Stimulated activated naive CD8-positive, alpha-beta T cell treated with anti-CD3 and anti-CD28 coated beads, Interleukin-15, Interleukin-2, amounts not matched to agents 100 U/mL and 50 U/mL, for 24 hours (primary cell): ENCODE data around the gene LILRB3.
"Not testable (repeated sequence)": the region's sequence is repeated elsewhere in the genome, so short reads cannot be mapped to it uniquely, and the experiment has no call there.

Experiments
- ATAC-seq: fragments of 150-1000 bp; cut with Tn5 transposase; one replicate; pipeline ENCODE4 v1.10.0; 2021
- DNase-seq: peaks from one replicate; pipeline ENCODE4 v3.0.0; 2021

The LILRB3 gene

DNA sequence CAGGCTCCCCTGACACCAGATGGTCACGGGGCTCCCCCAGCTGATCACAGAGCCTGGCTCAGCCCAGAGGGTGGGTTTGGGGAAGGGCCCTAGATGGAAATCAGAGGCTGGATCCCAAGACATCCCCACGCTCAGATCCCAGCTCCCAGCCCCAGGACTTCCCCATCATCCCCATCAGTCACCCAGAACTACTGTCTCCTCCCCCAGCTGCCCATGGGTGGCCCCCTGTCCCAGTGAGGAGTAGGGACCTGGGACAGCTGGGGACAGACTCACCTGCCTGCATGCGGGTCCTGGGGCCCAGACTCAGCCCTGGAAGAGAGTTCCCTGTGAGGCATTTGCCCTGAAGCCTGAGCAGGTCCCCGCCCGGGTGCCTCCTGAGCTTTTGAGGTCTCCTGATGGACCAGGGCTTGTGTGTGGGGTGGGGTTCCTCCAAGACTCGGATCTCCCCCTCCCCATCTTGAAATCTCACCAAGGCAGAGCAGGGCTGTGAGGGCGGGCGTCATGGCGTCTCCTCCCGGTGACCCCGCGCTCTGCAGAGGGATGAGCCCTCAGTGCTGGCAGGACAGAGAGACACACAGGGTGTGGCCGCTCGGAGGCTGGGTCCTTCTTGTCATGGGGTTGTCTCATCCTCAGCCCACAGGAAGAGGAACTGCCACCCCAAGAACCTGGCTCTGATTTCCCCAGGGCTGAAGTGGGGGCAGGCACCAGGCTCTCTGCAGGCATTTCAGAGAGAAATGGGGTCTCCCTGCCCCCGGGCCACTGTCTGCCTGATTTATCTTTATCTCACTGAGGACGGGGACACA, at the start of gene LILRB3:
LILRB3 (minus strand) TSS at position 534 of the 803 bp plus-strand sequence; CDS start at position 503, 31 bp downstream.
- not testable (repeated sequence) for DNase-seq, ATAC-seq

DNA sequence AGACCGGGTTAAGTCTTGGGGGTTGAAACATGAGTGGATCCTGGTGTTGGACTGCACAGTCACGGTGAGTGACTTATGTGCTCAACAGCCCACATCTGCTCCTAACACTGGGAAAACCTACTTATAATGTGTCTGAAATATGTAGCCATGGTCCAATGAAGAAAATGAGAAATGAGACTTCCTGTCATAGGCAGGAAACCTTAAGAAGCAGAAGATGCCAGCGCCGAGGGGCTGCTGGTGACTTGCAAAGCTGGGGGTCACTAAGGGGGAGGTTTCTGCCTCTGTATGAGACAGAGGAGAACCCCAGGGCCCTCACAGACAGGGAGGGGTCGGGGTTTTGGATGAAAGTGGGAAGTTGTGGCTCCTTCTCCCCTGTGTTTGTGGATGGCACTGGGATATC, 49.4 kb upstream of the LILRB3 start:
- not testable (repeated sequence) for DNase-seq, ATAC-seq

GRCh38 chr19:54271587-54271986, 48.8 kb upstream of the LILRB3 start:
- not testable (repeated sequence) for DNase-seq

GRCh38 chr19:54271106-54271505, 48.3 kb upstream of the LILRB3 start:
- DNase-seq (no peak), ATAC-seq (no peak)

More at GRCh38 chr19:54271587-54271986, 48.8 kb upstream of the LILRB3 start:
- not testable (repeated sequence) for ATAC-seq

DNA sequence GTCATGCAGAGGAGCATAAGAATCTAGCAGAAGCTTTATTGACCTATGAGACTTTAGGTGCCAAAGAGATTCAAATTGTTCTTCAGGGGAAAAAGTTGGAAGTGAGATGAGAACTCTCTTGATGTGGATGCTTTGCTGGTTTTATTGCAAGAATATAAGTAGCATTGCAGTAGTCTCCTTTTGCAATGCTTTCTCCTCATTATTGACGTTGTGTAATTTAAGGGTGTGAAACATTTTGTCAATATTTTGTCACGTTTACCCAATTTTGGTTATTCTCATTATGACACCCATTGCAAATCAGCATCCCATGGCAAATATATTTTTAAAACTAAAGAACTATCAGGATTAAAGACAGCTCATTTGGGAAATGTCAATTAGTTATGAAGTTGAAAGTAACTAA, 46.1 kb upstream of the LILRB3 start:
- DNase-seq (no peak), ATAC-seq (no peak)

DNA sequence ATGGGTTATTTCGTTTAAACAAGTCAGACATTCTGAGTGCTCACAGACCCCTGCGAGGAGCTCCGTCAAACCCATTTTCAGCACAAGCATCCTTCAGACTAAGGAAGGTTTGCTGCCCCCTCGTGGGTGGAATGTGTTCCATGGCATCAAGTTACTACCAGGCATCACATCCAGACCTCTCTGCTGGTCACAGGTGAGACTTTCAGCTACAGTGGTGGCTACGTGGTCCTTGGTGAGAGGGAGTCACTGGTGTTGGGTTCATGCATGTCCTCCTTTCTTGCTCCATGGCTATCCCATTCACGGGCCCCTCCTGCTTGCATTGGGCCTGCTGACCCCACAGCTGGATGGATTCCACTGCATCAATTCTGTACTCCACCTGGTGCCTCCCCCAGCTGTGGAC, 43.3 kb upstream of the LILRB3 start:
- peak; percentile 59 for ATAC-seq
- peak; percentile 81 for DNase-seq

DNA sequence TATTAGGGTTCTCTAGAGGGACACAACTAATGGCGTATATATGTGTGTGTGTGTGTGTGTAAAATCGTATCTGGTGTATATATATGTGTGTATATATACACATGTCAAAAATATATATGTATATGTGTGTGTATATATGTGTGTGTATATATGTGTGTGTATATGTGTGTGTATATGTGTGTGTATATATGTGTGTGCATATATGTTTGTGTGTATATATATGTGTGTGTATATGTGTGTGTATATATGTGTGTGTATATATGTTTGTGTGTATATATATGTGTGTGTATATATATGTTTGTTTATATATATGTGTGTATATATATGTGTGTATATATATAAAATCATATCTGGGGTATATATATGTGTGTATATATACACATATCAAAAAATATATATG, 39.7 kb upstream of the LILRB3 start:
- DNase-seq, result no peak
- no peak for ATAC-seq

DNA sequence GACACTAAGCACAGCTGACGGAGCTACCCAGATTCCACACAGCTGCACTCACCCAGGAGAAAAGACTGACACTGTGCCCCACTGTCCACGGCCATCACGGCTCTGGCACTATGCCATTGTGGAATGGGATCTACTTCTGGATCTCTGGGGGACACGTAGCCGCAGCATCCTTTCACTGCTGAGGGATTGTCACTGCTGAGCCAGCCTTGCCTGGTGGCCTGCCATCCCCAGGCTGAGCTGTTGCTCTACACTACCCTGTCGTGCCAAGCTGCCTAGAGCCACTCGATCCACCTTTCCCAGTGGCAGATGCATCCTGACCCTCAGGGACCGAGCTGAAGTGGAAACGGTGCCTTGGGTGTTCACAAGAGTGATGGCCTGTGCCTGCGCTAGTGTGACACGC, 39.3 kb upstream of the LILRB3 start:
- ATAC-seq (no peak), DNase-seq (no peak)

- DNase-seq (no peak), ATAC-seq (no peak)
Measured at GRCh38 chr19:54257116-54257480, 34.3 kb upstream of the LILRB3 start, which contains the start of gene LILRB5. LILRB5 (minus strand) TSS chr19:54257273; CDS start chr19:54257193, 80 bp downstream.

GRCh38 chr19:54256250-54257115, 33.7 kb upstream of the LILRB3 start:
- ATAC-seq, result no peak
- DNase-seq, result no peak

GRCh38 chr19:54255105-54255775, 32.4 kb upstream of the LILRB3 start:
- DNase-seq (no peak), ATAC-seq (no peak)

DNA sequence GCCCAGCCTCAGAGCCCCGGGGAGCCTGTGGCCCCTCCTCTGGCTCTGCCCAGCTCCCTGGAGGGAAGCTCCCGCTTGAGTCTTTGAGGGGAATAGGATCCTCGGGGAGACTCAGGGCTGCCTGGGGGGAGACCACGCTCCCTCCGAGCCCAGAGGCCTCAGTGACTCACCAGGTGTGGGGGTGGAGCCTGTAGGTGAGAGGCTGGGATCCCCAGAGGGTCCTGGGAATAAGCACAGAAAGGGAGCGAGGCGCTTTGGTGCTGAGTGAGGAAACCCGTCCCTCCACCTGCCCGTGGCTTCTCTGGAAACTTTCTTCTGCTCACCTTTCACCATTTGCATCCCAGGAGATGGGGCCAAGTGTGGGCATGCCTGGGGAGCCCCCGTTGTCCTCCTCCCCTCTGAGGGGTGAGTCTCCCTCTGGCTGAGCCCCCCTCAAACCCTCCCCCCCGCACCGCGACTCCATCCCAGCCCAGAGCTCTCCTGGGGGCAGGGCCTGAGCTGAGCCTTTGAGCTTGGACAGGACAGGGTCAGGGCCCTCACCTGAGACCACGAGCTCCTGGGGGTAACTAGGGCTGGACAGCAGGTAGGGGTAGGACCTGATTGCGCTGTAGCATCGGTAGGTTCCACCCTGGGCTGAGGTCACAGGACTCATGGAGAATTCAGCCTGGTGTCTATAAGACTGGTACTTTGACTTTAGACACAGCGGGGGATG, 31.5 kb upstream of the LILRB3 start:
- ATAC-seq (no peak), DNase-seq (no peak)

DNA sequence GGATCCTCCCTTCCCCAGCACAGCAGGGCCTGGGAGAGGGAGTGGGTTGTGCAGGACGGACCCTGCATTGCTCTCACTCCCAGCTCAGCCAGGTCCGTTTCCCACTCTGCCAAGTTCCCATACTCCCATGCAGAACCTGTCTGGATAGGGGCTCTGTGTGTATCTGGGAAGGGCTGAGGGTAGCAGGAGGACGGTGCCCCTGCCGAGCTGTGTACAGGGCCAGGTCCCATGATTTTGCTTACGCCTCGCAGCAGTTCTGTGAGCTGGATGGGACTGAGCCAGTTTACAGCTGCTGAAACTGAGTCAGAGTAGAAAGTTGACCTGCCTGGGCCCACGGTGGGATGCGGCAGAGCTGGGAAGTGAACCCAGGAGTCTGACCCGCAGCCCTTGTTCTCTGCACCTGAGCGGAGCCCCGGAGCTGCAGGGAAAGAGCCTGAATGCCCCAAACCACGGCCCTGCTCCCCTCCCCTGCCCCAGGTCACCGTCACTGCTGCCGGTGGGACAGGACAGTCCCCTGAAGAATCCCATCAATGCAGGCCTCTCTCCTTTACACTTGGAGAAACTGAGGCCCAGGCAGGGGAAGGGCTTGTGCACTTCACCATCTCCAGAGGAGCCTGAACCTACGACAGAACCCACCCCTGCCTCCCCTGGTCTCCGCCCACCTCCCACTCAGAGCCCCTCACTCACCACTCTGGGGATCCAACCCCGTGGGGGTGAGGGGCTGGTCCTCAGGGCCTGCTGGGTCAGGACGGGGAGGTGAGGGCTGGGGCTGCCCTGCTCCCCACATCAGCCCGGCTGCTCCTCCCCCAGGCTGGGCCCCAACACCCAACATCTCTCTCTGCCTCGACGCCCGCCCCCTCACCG, 30.8 kb upstream of the LILRB3 start:
- no peak for ATAC-seq
- DNase-seq, result no peak

GRCh38 chr19:54252845-54253244, 30.0 kb upstream of the LILRB3 start:
- no peak for DNase-seq
- ATAC-seq, result no peak

GRCh38 chr19:54252243-54252642, 29.4 kb upstream of the LILRB3 start:
- ATAC-seq (no peak), DNase-seq (no peak)

GRCh38 chr19:54248016-54248601, 25.3 kb upstream of the LILRB3 start:
- ATAC-seq (peak; percentile 88), DNase-seq (peak; percentile 36)

DNA sequence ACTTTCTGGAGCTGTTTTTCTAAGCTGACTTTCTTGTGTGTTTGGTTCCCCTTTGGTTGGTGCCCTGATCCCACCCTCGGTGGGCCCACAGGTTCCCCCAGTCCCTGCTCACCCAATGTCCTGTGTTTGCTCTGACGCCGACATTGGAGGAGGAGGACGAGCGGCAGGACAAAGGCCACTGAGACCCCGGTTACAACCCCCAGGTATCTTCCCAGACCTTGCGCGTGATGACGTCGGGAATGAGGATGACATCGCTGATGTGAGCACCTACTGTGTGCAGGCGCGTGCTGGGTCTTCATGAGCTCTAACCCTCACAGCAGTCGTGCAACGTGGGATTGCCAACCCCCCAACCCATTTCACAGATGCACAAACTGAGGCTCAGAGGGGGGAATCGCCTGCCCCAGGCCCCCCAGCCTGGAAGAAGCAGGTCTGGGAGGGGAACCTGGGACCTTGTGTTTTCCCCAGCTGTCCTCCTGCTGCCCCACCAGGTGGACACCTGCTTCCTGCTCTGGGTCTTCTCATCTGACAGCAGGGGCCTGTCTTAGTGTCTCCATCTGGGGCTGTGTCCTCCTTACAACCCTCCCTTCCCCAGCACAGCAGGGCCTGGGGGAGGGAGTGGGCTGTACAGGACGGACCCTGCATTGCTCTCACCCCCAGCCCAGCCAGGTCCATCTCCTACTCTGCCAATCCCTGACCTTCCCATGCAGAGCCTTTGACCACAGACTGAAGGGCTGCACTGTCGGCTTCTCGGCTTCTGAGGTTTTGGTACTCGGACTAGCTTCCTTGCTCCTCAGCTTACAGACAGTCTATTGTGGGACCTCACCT, 24.5 kb upstream of the LILRB3 start:
- DNase-seq, result no peak
- ATAC-seq, result no peak

DNA sequence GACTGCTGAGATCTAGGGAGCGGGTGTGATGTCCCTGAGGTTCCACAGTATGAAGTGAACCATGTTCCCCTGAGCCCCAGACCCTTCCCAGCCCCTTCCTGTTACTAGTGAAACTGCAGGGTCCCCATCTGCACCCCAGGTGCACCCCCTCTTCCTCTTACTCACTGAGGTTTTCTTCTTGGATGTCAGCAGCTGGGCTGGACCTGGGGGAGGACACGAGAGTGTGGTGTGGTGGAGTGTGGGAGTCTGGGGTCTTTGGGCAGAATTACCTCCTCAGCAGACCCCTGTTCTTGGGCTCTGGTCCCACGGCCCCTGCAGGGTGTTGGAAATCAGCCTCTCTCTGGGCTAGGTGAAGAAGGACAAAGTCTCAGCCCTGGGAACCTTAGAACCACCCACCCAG, 23.1 kb upstream of the LILRB3 start:
- ATAC-seq (no peak), DNase-seq (no peak)

- ATAC-seq, DNase-seq: not testable (repeated sequence)
Measured at GRCh38 chr19:54243809-54244208, 21.0 kb upstream of the LILRB3 start.
